Aorta (tissue), 5 donors: Measurements from ENCODE around the gene MYH13. TPM values are rescaled to one million over a fixed set of nuclear protein-coding genes. Genes with fewer than 3 reads are reported as not detected.

Experiments used
- ATAC-seq: fragments of 200-7000 bp; cut with Tn5 transposase; one replicate; pipeline ENCODE4 v1.9.1; 2022; ENCODE audit warnings: moderate library complexity; ENCODE audit not compliant: low FRiP score
- DNase-seq, 2 donors: peaks; one replicate each; pipeline ENCODE4 v3.0.0-alpha.2; 2020
- H3K27ac ChIP-seq, 2 donors: one replicate each; pipeline ENCODE4 v1.5.1; 2013; ENCODE audit warnings: low read length in 2 of 2, mild to moderate bottlenecking in 2 of 2, moderate library complexity in 2 of 2, control low read depth in 1 of 2, inconsistent platforms in 1 of 2, low read depth in 1 of 2
- H3K27me3 ChIP-seq, 2 donors: one replicate each; pipeline ENCODE4 v1.6.1; 2013; ENCODE audit warnings: control low read depth in 1 of 2, low read length in 1 of 2, mild to moderate bottlenecking in 1 of 2, moderate library complexity in 1 of 2; ENCODE audit not compliant: insufficient read depth in 2 of 2, control insufficient read depth in 1 of 2
- H3K36me3 ChIP-seq, 2 donors: one replicate each; pipeline ENCODE4 v1.6.1; 2013; ENCODE audit warnings: control low read depth in 1 of 2, low read length in 1 of 2, mild to moderate bottlenecking in 1 of 2; ENCODE audit not compliant: insufficient read depth in 2 of 2, control insufficient read depth in 1 of 2
- H3K4me1 ChIP-seq, 2 donors: one replicate each; pipeline ENCODE4 v1.6.1; 2013; ENCODE audit warnings: low read length in 2 of 2, control low read depth in 1 of 2, mild to moderate bottlenecking in 1 of 2, moderate library complexity in 1 of 2; ENCODE audit not compliant: insufficient read depth in 2 of 2, control insufficient read depth in 1 of 2
- H3K4me3 ChIP-seq, 2 donors: one replicate each; pipeline ENCODE4 v1.5.1; 2013; ENCODE audit warnings: low read length in 2 of 2, control low read depth in 1 of 2, mild to moderate bottlenecking in 1 of 2
- H3K9me3 ChIP-seq: one replicate; pipeline ENCODE4 v1.6.1; 2013; ENCODE audit warnings: mild to moderate bottlenecking, low read length; ENCODE audit not compliant: control insufficient read depth
- WGBS, 2 donors: extraction: QIAGEN DNeasy Blood & Tissue Kit; methylation state at CpG; one replicate each; pipeline ENCODE4 v1.1.7; 2013; 5-methylcytosine and 5-hydroxymethylcytosine counted together
- intact Hi-C, 2 donors: fragments of 100-400 bp; cut with DNase I; formaldehyde crosslinking; loops; one replicate each; pipeline versions ENCODE4 v1.14.2 to v1.15.0; 2022
- polyA plus RNA-seq, 2 donors: library from polyadenylated mRNA; stranded (reverse); fragments of 200-250 nt; gene quantifications; one replicate each; pipeline ENCODE4 v1.2.3, GENCODE V29; 2013
- total RNA-seq, 2 donors: library from RNA; stranded (reverse); fragmentation: NEBNext Ultra II Directional; extraction: Animal tissue kit (Norgen Biotek cat#: 25700); gene quantifications; one replicate each; pipeline ENCODE4 v1.2.1, GENCODE V29; 2021
- donor health status: healthy with polysubstance abuse.
- donor health status: Bipolar disorder and iron deficiency.
- donor health status: DM: no; HTN: no; CAD: no.
- donor health status: DM: no; HTN: no; CAD: no.
- donor health status: DM: yes; HTN: yes; CAD: no.

MYH13 gene
- total and polyA plus RNA-seq, 4 donors, result not detected

- Histone ChIP-seq H3K36me3 (no peaks in the 10 kb centered on the region), H3K27me3 (no peaks in the 10 kb centered on the region), H3K4me1 (no peaks in the 10 kb centered on the region), H3K27ac (no peak overlapping the region), H3K9me3 (no peaks in the 10 kb centered on the region), H3K4me3 (no peak overlapping the region)
- DNase-seq, result no peak
- WGBS, 2 donors, result 82 to 85% methylated on average over 4 of the region's 4 CpGs
- ATAC-seq, result no peak
- intact Hi-C loops, result loop anchor here in 1 of 2 donors (10.0 kb wide), 1 partner anchor 282 kb away; no protein-coding TSS in a partner anchor
These were observed 40.3 kb downstream of the MYH13 start for GRCh38 chr17:10332515-10332914.

- Histone ChIP-seq H3K27me3 (no peaks in the 10 kb centered on the region), H3K27ac (no peak overlapping the region), H3K4me3 (no peak overlapping the region), H3K36me3 (no peaks in the 10 kb centered on the region), H3K9me3 (no peaks in the 10 kb centered on the region), H3K4me1 (no peaks in the 10 kb centered on the region)
- DNase-seq (no peak), ATAC-seq (no peak)
- 75 to 79% methylated on average over 15 of the region's 15 CpGs for WGBS, 2 donors
- intact Hi-C loops, result no loop called here
These were observed 43.6 kb downstream of the MYH13 start for GRCh38 chr17:10328971-10329923.

DNA sequence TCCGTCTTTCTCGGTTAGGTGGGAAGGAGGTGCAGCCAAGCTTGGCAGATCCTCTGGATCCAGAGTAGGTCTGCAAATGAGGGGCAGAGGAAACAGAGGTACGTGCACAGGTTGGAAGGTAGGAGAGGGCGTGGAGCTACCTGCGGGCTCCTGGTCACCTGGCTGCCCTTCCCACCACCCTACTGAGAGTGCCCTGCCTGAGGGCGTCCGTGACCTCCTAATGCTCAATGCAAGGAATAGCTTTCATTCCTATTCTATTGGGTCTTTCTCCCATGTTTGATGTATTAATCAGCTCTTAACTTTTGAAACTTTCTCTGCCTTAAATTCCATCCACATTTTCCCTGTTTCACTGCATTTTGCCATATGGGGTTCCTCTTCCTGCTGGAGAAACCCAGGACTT lies 44.6 kb downstream of the MYH13 start:
- no peak for ATAC-seq
- H3K9me3 ChIP-seq, result no peaks in the 10 kb centered on the region
- H3K4me1 ChIP-seq, result no peaks in the 10 kb centered on the region
- H3K27ac ChIP-seq, result no peak overlapping the region
- intact Hi-C loops, result no loop called here
- no peaks in the 10 kb centered on the region for H3K36me3 ChIP-seq
- WGBS, 2 donors, result 90 to 94% methylated on average over 7 of the region's 7 CpGs
- no peaks in the 10 kb centered on the region for H3K27me3 ChIP-seq
- DNase-seq, result no peak
- no peak overlapping the region for H3K4me3 ChIP-seq

GRCh38 chr17:10327640-10328039 lies 45.2 kb downstream of the MYH13 start:
- no peaks in the 10 kb centered on the region for H3K9me3 ChIP-seq
- no peaks in the 10 kb centered on the region for H3K36me3 ChIP-seq
- H3K4me1 ChIP-seq, result no peaks in the 10 kb centered on the region
- intact Hi-C loops, result no loop called here
- 36 to 37% methylated on average over 10 of the region's 10 CpGs for WGBS, 2 donors
- peak; percentile 70 to 88 for DNase-seq
- H3K4me3 ChIP-seq, result no peak overlapping the region
- no peaks in the 10 kb centered on the region for H3K27me3 ChIP-seq
- H3K27ac ChIP-seq, result no peak overlapping the region
- peak; percentile 72 for ATAC-seq

DNA sequence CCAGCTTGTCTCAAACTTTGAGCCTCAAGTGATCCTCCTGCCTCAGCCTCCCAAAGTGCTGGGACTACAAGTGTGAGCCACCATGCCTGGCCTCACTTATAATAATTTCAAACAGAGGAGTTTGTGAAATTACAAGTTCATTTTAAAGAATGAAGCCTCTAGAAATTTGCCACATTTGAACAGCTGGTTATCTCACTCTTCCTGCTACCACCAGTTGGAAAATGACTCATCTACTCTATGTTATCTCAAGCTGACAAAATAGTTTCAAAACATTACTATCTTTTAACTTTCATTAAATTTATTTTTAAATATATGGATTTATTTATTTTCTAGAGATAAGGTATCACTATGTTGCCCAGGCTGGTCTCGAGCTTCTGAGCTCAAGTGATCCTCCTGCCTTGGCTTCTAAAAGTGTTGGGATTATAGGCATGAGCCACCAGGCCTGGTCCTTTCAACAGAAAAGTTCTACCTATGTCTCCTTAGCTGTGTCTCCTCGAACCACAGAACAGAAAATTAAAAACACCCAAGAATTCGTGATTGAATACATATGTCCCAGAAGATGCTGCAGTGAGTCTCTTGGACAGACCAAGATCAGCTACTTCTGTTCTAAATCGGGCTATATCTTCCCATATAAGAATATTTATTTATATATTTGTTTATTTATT lies 47.6 kb downstream of the MYH13 start:
- no peak for DNase-seq
- no peak overlapping the region for H3K4me3 ChIP-seq
- ATAC-seq, result no peak
- no peaks in the 10 kb centered on the region for H3K36me3 ChIP-seq
- WGBS, 2 donors, result 56 to 66% methylated on average over 4 of the region's 4 CpGs
- no peaks in the 10 kb centered on the region for H3K9me3 ChIP-seq
- H3K27me3 ChIP-seq, result no peaks in the 10 kb centered on the region
- intact Hi-C loops, result no loop called here
- no peaks in the 10 kb centered on the region for H3K4me1 ChIP-seq
- H3K27ac ChIP-seq, result no peak overlapping the region

GRCh38 chr17:10323812-10324610 lies 48.8 kb downstream of the MYH13 start:
- no peaks in the 10 kb centered on the region for H3K36me3 ChIP-seq
- no peak overlapping the region for H3K4me3 ChIP-seq
- no peak overlapping the region for H3K27ac ChIP-seq
- 80% methylated on average over 11 of the region's 11 CpGs for WGBS, 2 donors
- no peaks in the 10 kb centered on the region for H3K9me3 ChIP-seq
- H3K4me1 ChIP-seq, result no peaks in the 10 kb centered on the region
- no peaks in the 10 kb centered on the region for H3K27me3 ChIP-seq
- ATAC-seq, result no peak
- no peak for DNase-seq
- intact Hi-C loops, result no loop called here

GRCh38 chr17:10318535-10318934 lies 54.3 kb downstream of the MYH13 start:
- H3K4me1 ChIP-seq, result no peaks in the 10 kb centered on the region
- no peaks in the 10 kb centered on the region for H3K9me3 ChIP-seq
- no peaks in the 10 kb centered on the region for H3K36me3 ChIP-seq
- no peak for ATAC-seq
- no peaks in the 10 kb centered on the region for H3K27me3 ChIP-seq
- H3K4me3 ChIP-seq, result no peak overlapping the region
- H3K27ac ChIP-seq, result no peak overlapping the region
- intact Hi-C loops, result no loop called here
- DNase-seq, result no peak
- 61 to 66% methylated on average over 8 to 9 of the region's 9 CpGs for WGBS, 2 donors

GRCh38 chr17:10317543-10317834 lies 55.3 kb downstream of the MYH13 start:
- Histone ChIP-seq H3K27ac (no peak overlapping the region), H3K9me3 (no peaks in the 10 kb centered on the region), H3K4me3 (no peak overlapping the region), H3K27me3 (no peaks in the 10 kb centered on the region), H3K36me3 (no peaks in the 10 kb centered on the region), H3K4me1 (no peaks in the 10 kb centered on the region)
- DNase-seq, result no peak
- intact Hi-C loops, result no loop called here
- ATAC-seq, result no peak
- WGBS, 2 donors, result 71 to 74% methylated on average over 5 of the region's 5 CpGs
